SK-N-SH (cell line): Measurements from ENCODE around the gene HAO2.

Experiments
- EP300 ChIP-seq, 2 experiments: IDR thresholded peaks; 2 replicates each; pipeline versions ENCODE4 v1.4.0 to v1.6.1; 2012; ENCODE audit warnings: borderline replicate concordance in 1 of 2, low read depth in 1 of 2, low read length in 1 of 2
- EZH2phosphoT487 ChIP-seq: fragments of 200-600 bp; sonication (generic); IDR thresholded peaks from 2 replicates; pipeline ENCODE4 v1.6.1; 2017; ENCODE audit warnings: low read depth, mixed run types, mild to moderate bottlenecking, antibody characterized with exemption, moderate library complexity, borderline replicate concordance
- FOXJ3 ChIP-seq: sonication (generic); formaldehyde crosslinking; IDR thresholded peaks from 2 replicates; pipeline ENCODE4 v1.5.1; 2020; ENCODE audit warnings: mild to moderate bottlenecking, missing genetic modification reagents
- FOXM1 ChIP-seq: IDR thresholded peaks from 2 replicates; pipeline ENCODE4 v1.4.0; 2012; ENCODE audit warnings: low read depth, mild to moderate bottlenecking
- GABPA ChIP-seq: IDR thresholded peaks from 2 replicates; pipeline ENCODE4 v1.4.0; 2012; ENCODE audit warnings: low read depth, mild to moderate bottlenecking
- NRF1 ChIP-seq: IDR thresholded peaks from 2 replicates; pipeline ENCODE4 v1.6.1; 2012; ENCODE audit warnings: low read depth, mild to moderate bottlenecking, low read length
- POLR2AphosphoS5 ChIP-seq: IDR thresholded peaks from 2 replicates; pipeline ENCODE4 v1.6.1; 2012; ENCODE audit warnings: low read depth, low read length
- RCOR1 ChIP-seq: fragments of 150-350 bp; IDR thresholded peaks from 2 replicates; pipeline ENCODE4 v1.6.1; 2017; ENCODE audit warnings: antibody characterized with exemption, low read length
- SIN3A ChIP-seq: IDR thresholded peaks from 2 replicates; pipeline ENCODE4 v1.6.1; 2012; ENCODE audit warnings: low read depth, mild to moderate bottlenecking, low read length, moderate library complexity, borderline replicate concordance
- TAF1 ChIP-seq: IDR thresholded peaks from 2 replicates; pipeline ENCODE4 v1.6.1; 2012; ENCODE audit warnings: low read depth, mild to moderate bottlenecking, low read length, moderate library complexity, borderline replicate concordance
- TCF12 ChIP-seq: IDR thresholded peaks from 2 replicates; pipeline ENCODE4 v1.4.0; 2012
- TF ChIP-seq, protein P1 (sequence below): fragments of 200-600 bp; sonication (generic); IDR thresholded peaks from 2 replicates; pipeline ENCODE4 v1.6.1; 2017; ENCODE audit warnings: antibody characterized with exemption, mild to moderate bottlenecking, moderate library complexity
- TF ChIP-seq, protein P2 (sequence below): IDR thresholded peaks from 2 replicates; pipeline ENCODE4; 2012
- TF ChIP-seq, protein P3 (sequence below): IDR thresholded peaks from 2 replicates; pipeline ENCODE4 v1.4.0; 2012; ENCODE audit warnings: low read depth, borderline replicate concordance

DNA sequence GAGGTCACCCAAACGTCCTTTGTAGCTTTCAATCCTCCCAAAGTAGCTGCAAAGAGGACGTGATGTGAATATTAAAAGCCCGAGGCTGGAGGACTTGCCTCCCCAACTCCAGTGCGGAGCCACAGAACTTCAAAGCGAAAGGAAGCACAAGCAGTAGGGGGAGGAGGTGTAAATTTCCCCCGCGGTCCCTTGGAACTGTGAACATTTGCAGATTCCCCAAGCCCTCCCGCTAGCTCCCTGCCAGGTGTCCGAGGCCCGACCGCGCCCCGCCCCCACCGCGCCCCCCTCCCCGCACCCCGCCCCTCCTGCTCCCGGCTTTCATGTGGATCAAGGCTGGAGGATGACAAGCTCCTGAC is 41.5 kb upstream of the HAO2 start:
- TF ChIP-seq NRF1 (no peak), RCOR1 (no peak), FOXM1 (no peak), GABPA (no peak), TAF1 (no peak), POLR2AphosphoS5 (no peak), TCF12 (no peak), SIN3A (no peak), EZH2phosphoT487 (no peak), EP300 (IDR thresholded peaks at IDR 0.05; ENCODE audit: borderline replicate concordance in 1 of 2, low read depth in 1 of 2, low read length in 1 of 2) (no peak), FOXJ3 (CRISPR knock-in tag) (no peak)
- TF ChIP-seq, protein P1, sequence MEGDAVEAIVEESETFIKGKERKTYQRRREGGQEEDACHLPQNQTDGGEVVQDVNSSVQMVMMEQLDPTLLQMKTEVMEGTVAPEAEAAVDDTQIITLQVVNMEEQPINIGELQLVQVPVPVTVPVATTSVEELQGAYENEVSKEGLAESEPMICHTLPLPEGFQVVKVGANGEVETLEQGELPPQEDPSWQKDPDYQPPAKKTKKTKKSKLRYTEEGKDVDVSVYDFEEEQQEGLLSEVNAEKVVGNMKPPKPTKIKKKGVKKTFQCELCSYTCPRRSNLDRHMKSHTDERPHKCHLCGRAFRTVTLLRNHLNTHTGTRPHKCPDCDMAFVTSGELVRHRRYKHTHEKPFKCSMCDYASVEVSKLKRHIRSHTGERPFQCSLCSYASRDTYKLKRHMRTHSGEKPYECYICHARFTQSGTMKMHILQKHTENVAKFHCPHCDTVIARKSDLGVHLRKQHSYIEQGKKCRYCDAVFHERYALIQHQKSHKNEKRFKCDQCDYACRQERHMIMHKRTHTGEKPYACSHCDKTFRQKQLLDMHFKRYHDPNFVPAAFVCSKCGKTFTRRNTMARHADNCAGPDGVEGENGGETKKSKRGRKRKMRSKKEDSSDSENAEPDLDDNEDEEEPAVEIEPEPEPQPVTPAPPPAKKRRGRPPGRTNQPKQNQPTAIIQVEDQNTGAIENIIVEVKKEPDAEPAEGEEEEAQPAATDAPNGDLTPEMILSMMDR = no peak
- TF ChIP-seq, protein P2, sequence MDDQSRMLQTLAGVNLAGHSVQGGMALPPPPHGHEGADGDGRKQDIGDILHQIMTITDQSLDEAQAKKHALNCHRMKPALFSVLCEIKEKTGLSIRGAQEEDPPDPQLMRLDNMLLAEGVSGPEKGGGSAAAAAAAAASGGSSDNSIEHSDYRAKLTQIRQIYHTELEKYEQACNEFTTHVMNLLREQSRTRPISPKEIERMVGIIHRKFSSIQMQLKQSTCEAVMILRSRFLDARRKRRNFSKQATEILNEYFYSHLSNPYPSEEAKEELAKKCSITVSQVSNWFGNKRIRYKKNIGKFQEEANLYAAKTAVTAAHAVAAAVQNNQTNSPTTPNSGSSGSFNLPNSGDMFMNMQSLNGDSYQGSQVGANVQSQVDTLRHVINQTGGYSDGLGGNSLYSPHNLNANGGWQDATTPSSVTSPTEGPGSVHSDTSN = no peak
- TF ChIP-seq, protein P3, sequence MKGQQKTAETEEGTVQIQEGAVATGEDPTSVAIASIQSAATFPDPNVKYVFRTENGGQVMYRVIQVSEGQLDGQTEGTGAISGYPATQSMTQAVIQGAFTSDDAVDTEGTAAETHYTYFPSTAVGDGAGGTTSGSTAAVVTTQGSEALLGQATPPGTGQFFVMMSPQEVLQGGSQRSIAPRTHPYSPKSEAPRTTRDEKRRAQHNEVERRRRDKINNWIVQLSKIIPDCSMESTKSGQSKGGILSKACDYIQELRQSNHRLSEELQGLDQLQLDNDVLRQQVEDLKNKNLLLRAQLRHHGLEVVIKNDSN = no peak
